ENCODE measurements around the gene PHACTR4.
"Not testable (repeated sequence)": the region's sequence is repeated elsewhere in the genome, so short reads cannot be mapped to it uniquely, and the experiment has no call there.

PHACTR4 gene

DNA sequence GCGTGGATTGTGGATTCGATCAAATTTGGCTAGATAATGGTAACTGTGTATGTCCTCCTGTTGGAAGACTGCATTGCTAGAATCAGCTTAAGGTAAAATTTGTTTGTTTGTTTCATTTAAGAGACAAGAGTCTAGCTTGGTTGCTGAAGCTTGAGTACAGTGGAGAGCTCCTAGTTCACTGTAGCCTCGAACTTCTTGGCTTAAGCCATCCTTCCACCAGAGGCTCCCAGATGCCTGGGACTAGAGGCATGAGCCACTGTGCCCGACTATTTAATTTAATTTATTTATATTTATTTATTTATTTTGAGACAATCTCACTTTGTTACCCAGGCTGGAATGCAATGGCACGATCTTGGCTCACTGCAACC, 1.5 kb downstream of the PHACTR4 start:
- no peak for DNase-seq (ENCODE audit: low read depth)

DNA sequence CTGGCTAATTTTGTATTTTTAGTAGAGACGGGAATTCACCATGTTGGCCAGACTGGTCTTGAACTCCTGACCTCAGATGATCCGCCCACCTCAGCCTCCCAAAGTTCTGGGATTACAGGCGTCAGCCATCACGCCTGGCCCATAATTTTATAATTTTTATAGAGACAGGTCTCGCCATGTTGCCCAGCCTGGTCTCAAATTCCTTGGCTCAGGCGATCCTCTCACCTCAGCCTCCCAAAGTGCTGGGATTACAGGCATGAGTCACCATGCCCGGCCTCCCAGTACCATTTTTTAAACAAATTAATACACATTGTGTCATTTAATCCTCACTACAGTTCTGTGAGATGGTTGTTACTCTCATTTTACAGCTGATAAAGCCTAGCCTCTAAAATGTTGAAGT, 3.9 kb downstream of the PHACTR4 start:
- DNase-seq (ENCODE audit: low read depth), result peak; percentile 39

DNA sequence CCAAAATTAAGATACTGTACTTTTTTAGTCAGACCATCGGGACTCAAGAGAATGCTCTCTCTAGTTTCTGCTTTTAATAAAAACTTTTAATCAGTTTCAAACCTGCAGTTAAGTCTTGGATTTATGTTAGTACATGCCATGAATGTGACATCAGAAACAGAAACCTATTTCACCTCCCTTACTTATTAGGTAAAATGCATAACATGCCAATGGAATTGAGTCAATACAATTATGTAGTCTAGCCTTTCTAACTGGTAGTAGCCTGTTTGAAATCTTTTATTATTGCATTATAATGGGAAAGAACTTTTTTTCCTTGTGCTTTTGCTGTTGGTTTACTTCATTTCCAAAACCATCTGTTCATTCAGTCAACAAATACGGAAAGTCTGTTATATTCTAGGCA, 4.8 kb downstream of the PHACTR4 start:
- DNase-seq (ENCODE audit: low read depth), result peak; percentile 75

DNA sequence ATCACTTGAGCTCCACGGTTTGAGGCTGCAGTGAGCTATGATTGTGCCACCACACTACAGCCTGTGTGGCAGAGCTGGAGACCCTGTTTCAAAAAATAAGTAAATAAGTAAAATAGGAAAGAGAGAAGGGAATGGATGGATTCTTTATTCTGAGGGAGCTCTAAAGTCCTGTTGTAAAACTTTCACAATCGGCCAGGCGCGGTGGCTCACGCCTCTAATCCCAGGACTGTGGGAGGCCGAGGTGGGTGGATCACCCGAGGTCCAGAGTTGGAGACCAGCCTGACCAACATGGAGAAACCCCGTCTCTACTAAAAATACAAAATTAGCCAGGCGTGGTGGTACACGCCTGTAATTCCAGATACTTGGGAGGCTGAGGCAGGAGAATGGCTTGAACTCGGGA, 6.1 kb downstream of the PHACTR4 start:
- not testable (repeated sequence) for DNase-seq (ENCODE audit: low read depth)

DNA sequence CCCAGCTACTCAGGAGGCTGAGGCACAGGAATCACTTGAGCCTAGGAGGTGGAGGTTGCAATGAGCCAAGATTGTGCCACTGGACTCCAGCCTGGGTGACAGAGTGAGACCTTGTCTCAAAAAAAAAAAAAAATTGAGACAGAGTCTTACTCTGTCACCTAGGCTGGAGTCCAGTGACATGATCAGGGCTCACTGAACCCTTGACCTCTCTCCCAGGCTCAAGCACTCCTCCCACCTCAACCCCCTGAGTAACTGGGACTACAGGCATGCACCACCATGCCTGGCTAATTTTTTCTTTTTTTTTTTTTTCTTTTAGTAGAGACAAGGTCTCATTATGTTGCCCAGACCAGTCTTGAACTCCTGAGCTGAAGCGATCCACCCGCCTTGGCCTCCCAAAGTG, 6.7 kb downstream of the PHACTR4 start:
- DNase-seq (ENCODE audit: low read depth), result not testable (repeated sequence)

DNA sequence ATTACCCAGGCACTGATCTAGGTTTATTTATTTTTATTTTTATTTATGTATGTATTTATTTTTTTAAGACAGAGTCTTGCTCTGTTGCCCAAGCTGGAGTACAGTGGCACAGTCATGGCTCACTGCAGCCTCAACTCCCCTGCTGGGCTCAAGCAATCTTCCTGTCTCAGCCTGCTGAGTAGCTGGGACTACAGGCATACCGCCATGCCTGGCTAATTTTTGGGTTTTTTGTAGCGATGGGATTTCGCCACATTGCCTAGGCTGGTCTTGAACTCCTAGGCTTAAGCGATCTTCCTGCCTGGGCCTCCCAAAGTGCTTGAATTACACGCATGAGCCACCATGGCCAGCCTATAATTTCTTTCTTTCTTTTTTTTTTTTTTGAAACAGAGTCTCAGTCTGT, 9.4 kb downstream of the PHACTR4 start:
- no peak for DNase-seq (ENCODE audit: low read depth)

DNA sequence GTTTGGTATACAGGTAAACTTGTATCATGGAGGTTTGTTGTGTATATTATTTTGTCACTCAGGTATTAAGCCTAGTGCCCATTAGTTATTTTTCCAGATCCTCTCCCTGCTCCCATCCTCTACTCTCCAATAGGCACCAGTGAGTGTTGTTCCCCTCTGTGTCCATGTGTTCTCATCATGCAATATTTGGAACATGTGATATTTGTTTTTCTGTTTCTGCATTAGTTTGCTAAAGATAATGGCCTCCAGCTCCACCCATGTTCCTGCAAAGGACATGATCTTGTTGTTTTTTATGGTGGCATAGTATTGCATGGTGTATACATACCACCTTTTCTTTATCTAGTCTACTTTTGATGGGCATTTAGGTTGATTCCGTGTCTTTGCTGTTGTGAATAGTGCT, 10.9 kb downstream of the PHACTR4 start:
- no peak for DNase-seq (ENCODE audit: low read depth)

DNA sequence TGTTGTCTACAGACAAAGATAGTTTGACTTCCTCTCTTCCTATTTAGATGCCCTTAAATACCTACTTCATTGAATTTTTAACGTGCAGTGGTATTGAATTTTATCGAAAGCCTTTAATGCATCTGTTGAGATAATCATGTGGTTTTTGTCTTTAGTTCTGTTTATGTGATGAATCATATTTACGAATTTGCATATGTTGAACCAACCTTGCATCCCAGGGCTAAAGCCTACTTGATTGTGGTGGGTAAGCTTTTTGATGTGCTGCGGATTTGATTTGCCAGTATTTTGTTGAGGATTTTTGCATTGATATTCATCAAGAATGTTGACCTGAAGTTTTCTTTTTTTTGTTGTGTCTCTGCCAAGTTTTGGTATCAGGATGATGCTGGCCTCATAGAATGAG, 14.2 kb downstream of the PHACTR4 start:
- not testable (repeated sequence) for DNase-seq (ENCODE audit: low read depth)

DNA sequence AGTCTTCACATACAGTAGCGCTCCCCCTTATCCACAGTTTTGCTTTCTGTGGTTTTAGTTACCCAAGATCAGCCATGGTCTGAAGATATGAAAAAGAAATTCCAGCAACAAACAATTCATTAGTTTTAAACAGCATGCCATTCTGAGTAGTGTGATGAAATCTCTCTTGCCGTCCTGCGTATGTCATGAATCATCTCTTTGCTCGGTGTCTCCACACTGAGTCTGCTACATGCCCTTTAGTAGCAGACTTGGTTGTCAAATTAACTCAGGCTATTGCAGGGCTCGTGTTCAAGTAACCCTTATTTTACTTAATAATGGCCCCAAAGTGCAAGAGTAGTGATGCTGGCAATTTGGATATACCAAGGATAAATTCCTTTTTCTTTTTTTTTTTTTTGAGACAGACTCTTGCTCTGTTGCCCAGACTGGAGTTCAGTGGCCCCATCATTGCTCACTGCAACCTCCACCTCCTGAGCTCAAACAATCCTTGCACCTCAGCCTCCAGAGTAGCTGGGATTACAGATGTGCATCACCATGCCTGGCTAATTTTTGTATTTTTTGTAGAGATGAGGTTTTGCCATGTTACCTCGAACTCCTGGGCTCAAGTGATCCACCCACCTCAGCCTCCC, 22.6 kb downstream of the PHACTR4 start:
- DNase-seq (ENCODE audit: low read depth), result peak; percentile 95

DNA sequence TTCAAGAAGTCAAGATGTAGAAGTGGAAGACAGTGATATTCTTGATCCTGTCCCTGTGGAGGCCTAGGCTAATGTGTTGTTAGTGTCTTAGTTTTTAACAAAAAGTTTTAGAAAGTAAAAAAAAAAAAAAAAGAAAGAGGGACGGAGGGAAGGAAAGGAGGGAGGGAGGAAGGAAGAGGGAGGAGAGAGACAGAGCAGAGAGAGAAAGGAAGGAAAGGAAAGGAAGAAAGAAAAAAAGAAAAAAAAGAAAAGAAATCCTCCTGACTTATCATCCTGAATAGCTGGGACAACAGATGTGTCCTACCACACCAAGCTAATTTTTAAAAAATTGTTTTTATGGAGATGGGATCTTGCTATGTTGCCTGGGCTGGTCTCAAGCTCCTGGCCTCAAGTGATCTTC, 24.6 kb downstream of the PHACTR4 start:
- no peak for DNase-seq (ENCODE audit: low read depth)

DNA sequence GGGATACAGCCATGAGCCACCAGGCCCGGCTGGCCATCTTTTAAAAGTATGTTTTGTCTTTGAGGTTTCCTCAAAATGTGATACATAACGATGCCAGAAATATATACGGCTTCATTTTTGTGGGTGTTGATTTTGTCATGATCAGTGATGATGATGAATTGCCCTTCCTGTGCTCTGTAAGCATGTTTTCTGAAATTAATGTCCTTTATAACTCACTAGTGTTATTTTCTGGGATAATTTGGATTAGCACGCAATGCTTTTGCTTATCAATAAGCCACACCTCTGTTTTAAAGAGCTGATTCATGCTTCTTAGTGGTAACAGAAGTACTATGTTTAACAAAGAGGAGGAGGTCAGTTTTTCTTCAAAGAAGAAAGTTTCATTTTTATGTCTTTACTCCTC, 25.6 kb downstream of the PHACTR4 start:
- no peak for DNase-seq (ENCODE audit: low read depth)

DNA sequence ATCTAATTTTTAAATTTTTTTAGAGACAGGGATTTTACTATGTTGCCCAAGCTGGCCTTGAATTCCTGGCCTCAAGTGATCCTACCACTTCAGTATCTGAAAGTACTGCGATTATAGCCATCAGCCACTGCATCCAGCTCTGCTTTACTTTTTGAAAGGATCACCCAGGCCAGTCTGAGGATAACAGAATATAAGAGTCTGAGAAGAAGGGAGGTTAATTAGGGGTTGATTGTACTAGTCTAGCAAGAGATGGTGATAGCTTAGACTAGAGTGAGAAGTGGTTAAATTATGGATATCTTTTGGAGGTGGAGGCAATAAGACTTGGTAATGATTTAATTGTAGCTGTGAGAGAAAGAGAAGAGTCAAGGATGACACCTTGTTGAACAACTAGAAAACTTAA, 32.2 kb downstream of the PHACTR4 start:
- no peak for DNase-seq (ENCODE audit: low read depth)

DNA sequence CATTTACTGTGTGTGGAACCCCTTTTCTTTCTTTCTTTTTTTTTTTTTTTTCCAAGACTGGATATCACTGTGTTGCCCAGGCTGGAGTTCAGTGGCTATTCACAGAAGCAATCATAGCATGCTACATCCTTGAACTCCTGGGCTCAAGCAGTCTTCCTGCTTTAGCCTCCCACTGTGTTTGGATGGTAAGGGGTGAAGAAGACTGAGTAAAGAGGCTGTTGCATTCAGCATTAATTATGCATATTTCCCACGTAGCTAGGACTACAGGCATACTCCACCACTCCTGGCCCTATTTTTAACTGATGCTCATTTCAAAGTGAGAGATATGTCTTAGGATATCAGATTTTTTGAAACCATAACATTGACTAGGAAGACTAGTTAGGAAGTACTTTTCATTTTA, 39.5 kb downstream of the PHACTR4 start:
- no peak for DNase-seq (ENCODE audit: low read depth)

DNA sequence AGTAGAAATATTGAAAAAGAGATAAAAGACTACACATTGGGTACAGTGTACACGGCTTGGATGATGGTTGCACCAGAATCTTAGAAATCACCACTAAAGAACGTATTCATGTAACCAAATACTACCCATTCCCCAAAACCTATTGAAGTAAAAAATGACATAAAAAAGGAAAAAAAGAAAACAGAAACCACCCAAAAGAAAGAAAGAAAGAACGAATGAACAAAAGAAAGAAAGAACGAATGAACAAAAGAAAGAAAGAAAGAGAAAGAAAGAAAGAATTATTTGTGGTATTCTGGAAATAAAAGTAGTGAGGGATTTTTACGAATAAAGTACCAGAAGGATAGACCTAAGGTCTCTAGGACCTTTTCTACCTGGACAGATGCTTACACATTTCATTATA, 42.1 kb downstream of the PHACTR4 start:
- DNase-seq (ENCODE audit: low read depth), result no peak

DNA sequence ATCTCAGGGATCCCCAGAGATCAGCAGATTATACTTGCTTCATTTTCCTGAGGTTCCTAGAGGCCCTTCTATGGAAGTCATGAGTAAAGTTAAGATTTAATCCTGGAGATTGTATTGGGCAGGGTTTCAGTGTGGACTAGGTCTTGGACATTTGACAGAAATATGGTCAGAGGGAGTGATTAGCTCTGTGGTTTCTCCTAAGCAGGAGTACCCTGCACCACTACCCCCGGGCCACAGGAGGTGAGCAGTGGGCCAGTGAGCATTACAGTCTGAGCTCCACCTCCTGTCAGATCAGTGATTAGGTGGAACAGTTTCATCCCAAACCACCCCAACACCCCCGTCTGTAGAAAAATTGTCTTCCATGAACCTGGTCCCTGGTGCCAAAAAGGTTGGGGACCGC, 43.2 kb downstream of the PHACTR4 start:
- peak; percentile 28 for DNase-seq (ENCODE audit: low read depth)

DNA sequence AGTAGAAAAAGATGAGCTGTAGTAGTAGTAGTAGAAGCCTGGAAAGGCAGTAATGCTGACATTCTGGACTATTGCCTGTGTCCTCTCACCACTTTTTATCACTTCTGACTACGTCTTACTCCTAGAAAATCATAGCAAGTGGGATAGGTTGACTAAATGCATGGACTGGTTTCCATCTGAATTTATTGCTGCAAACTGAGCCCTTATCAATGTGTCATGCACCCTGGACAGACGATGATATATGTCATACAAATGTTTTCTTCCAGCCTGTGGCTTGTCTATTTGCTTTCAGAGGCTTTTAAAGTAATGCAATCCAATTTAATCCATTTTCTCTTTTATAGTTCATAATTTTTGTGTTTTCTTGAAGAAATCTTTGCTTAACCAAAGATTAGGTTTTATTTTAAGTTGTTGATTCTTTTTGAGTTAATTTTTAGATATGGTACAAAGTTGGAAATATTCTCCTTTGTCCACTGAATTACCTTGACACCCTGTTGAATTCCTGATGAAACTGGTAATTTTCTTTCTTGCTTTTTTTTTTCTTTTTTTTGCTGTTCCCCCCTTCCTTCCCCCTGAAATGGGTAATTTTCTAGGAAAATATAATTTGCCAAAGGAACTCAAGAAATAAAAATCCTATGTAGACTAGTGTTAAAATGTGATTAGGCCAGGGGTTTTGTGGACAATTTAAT, 47.1 kb downstream of the PHACTR4 start:
- no peak for DNase-seq (ENCODE audit: low read depth)

DNA sequence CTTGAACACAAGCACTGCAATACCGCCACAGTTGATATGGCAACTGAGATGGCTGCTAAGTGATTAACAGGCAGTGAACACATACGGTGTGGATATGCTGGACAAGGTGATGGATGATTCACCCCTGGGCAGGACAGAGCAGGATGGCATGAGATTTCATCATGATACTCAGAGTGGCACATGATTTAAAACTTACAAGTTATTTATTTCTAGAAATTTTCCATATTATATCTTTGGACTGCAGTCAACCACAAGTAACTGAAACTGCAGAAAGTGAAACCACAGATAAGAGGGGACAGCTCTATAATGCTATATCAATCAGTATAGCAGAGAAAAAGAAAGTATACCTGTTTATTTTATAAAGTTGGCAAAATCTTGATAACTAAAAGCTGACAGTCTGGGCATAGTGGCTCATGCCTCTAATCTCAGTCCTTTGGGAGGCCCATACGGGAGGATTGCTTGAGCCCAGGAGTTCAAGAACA, 47.9 kb downstream of the PHACTR4 start:
- peak; percentile 75 for DNase-seq (ENCODE audit: low read depth)

DNA sequence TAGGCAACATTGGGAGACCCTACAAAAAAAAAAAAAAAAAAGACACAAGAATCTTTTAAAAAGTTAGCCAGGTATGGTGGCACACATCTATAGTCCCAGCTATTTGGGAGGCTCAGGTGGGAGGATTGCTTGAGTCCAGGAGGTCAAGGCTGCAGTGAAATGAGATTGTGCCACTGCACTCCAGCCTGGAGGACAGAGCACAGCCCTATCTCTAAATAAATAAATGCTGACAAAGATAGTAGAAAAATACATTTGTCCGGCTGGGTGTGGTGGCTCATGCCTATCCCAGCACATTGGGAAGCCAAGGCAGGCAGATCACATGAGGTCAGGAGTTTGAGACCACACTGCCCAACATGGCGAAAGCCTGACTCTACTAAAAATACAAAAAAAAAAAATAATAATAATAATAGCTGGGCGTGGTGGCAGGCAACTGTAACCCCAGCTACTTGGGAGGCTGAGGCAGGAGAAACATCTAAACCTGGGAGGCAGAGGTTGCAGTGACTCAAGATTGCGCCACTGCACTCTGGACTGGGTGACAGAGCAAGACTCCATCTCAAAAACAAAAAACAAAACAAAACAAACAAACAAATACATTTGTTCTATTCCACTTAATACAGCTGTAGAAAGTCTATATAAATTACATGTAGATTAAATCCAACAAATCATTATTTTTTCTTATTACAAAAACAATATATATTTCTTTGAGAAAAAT, 48.5 kb downstream of the PHACTR4 start:
- DNase-seq (ENCODE audit: low read depth), result no peak

DNA sequence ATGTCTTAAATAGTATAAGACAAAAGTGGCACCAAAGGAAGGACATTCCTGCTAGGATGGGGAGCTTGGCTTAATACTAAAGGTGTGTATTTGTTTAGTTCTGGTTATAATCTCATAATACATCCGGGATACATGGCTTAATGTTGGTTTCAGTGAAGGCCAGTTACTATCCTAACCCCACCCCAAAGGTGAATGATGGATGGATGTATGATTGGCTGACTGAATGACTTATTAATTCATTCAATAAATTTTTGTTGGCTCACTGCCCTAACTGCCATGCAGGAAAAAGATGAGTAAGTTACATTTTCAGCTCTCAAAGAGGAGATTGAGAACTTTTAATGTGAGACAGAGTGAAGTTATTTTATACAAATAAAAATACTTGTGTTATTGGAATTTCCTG, 52.2 kb downstream of the PHACTR4 start:
- peak; percentile 39 for DNase-seq (ENCODE audit: low read depth)

DNA sequence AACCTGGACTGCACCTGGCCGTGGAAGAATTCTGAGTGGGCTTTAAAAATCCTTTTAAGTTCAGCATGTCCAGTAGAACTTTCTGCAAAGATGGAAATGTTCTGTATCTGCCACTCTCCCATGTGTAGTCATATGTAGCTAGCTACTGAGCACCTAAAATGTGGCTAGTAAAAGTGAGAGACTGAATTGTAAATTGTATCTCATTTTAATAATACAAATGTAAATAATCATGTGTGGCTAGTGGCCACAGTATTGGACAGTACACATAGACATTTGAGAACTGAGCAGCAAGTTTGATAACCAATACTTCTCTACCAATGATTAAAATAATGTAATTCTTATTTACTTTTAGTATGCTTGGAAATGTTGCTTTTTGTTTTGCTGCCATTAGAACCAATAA, 57.3 kb downstream of the PHACTR4 start:
- no peak for DNase-seq (ENCODE audit: low read depth)

DNA sequence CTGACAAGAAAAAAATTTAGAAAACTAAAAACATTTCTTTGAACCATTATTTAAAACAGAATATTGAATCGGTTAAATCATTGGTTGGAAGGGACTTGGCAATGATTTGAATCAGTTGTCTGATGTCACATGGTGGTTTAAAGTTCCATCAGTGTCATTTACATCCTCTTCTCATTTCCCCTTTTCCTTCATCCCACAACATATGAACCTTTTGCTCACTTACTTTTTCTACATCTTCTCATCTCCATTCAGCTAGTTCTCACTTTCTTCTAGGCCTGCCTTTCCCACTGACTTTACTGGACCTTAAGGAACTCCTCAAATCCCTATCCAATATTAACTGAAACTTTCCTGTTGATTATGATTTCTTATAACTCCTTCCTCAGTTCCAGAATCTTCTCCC, 58.5 kb downstream of the PHACTR4 start:
- DNase-seq (ENCODE audit: low read depth), result no peak

DNA sequence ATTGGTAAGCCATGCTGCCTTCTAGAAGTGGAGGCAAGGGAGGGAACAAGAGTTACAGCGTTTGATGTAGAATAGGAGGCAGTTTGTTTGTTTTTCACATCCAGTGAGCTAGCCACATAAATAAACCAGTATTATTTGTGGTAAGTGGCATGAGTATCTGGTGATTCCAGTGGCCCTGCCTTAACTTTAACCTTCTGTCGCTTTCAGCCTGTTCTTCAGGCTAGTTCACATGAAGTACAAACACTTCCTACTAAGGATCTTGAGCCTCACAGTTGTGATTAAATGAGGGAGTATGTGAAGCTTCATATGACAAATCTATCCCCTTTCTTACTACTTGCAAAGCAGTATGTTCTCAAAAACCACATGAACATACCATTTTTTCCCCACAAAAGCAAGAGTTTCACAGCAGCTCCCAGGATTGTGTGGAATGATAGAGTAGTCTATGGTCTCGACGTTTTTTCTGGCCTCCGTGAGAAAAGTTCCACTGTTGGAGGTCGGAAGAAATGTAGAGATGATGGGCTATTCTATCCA, 59.5 kb downstream of the PHACTR4 start:
- no peak for DNase-seq (ENCODE audit: low read depth)

DNA sequence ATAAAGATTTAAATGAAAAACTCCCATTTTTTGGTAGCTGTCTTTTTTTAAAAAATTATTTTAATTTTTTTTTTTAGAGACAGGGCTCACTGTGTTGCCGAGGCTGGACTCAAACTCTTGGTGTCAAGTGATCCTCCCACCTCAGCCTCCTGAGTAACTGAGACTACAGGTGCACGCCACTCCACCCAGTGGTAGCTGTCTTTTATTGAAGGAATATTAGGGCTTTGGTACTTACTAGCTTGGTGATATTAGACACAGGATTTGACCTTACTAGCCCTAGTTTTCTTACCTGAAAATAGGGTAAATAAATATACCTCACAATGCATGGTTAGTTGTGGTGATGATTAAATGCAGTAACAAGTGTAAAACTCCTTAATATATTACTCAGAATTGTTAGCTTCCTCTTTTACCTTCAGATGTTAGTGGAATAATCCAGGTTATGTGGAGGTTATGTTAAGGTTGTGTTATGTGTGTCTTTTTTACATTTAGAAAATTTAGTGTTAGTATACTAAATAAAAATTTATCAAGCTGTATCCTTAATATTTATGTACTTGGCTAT, 66.8 kb downstream of the PHACTR4 start:
- no peak for DNase-seq (ENCODE audit: low read depth)

Measured in EH (cell line).